ENCODE data around the gene PPP2R3A.
"Not testable (repeated sequence)": the region's sequence is repeated elsewhere in the genome, so short reads cannot be mapped to it uniquely, and the experiment has no call there.

PPP2R3A gene

DNA sequence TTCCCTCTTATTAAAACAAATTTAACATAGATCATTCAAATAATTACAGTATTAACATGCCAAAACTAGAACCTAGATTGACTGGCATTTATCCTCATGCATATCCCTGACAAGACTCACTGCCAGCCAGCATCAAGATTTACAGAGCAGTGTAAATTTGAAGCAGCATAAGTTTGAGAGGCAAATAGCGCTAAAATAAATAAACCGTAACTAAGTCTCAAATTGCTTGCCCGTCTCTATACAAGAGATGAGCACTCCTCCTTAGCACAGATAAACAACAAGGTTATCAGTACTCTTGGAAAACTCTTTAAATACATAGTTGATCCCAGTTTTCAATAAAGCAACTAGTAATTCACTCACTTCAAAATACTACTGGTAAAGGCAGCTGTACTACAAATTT lies 201.0 kb downstream of the PPP2R3A start:
- no peak overlapping the region for H3K4me3 ChIP-seq (replicated peaks; ENCODE audit: low read depth, low read length)
- DNase-seq (ENCODE audit: low read depth) = no peak
- TF ChIP-seq CTCF (IDR thresholded peaks at IDR 0.05; ENCODE audit: low read length, missing control alignments) = no peak

GRCh38 chr3:136168236-136168635 lies 202.7 kb downstream of the PPP2R3A start:
- not testable (repeated sequence) for DNase-seq (ENCODE audit: low read depth); H3K4me3 ChIP-seq (replicated peaks; ENCODE audit: low read depth, low read length)

- no peak overlapping the region for H3K4me3 ChIP-seq (replicated peaks; ENCODE audit: low read depth, low read length)
- DNase-seq (ENCODE audit: low read depth) = no peak
- TF ChIP-seq CTCF (IDR thresholded peaks at IDR 0.05; ENCODE audit: low read length, missing control alignments) = no peak
Measured at GRCh38 chr3:136171097-136171542, 205.6 kb downstream of the PPP2R3A start.

DNA sequence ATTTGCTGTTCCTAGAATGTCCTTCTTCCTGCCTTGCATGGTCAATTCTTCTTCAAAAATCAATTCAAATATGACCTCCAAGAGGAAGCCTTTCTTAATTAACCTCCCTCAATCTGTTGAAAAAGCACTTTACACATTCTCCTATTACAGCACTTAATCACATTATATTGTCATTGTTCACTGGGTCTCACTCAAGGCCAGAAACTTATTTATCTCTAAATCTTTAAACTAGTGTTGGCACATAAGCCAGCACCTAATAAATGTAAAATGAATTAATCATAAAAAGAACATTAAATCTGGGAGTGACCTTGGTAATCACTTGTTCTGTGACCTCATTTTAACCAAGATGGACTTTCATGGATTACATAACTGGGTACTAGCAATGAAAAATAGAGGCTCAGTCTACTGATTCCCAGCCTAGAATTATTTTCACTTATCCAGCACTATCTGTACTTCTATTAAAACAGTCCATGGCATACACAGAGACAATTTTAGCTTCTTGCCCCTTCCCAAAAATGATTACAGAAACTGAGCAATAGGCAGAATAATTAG lies 208.5 kb downstream of the PPP2R3A start:
- DNase-seq (ENCODE audit: low read depth) = no peak
- TF ChIP-seq CTCF (IDR thresholded peaks at IDR 0.05; ENCODE audit: low read length, missing control alignments) = no peak
- no peak overlapping the region for H3K4me3 ChIP-seq (replicated peaks; ENCODE audit: low read depth, low read length)

GRCh38 chr3:136177876-136178275 lies 212.3 kb downstream of the PPP2R3A start:
- TF ChIP-seq CTCF (IDR thresholded peaks at IDR 0.05; ENCODE audit: low read length, missing control alignments) = no peak
- no peak for DNase-seq (ENCODE audit: low read depth)
- H3K4me3 ChIP-seq (replicated peaks; ENCODE audit: low read depth, low read length) = no peak overlapping the region

DNA sequence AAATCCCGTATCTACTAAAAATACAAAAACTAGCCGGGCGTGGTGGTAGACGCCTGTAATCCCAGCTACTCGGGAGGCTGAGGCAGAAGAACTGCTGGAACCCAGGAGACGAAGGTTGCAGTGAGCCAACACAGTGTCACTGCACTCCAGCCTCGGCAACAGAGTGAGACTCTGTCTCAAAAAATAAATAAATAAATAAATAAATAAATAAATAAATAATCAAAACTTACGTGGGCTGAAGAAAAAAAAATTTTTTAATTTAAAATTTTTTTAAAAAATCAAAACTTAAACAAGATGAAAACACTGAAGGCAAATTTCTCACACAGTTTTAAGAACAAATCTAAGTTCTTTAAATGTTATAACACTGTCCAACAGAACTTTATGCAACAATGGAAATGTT lies 216.2 kb downstream of the PPP2R3A start:
- no peak overlapping the region for H3K4me3 ChIP-seq (replicated peaks; ENCODE audit: low read depth, low read length)
- no peak for TF ChIP-seq CTCF (IDR thresholded peaks at IDR 0.05; ENCODE audit: low read length, missing control alignments)
- DNase-seq (ENCODE audit: low read depth) = no peak

GRCh38 chr3:136184703-136185102 lies 219.2 kb downstream of the PPP2R3A start:
- DNase-seq (ENCODE audit: low read depth) = peak; percentile 58

More at GRCh38 chr3:136184703-136185102, 219.2 kb downstream of the PPP2R3A start:
- H3K4me3 ChIP-seq (replicated peaks; ENCODE audit: low read depth, low read length) = no peak overlapping the region
- TF ChIP-seq CTCF (IDR thresholded peaks at IDR 0.05; ENCODE audit: low read length, missing control alignments) = no peak
